ENCODE results near the gene AFAP1.

DNA sequence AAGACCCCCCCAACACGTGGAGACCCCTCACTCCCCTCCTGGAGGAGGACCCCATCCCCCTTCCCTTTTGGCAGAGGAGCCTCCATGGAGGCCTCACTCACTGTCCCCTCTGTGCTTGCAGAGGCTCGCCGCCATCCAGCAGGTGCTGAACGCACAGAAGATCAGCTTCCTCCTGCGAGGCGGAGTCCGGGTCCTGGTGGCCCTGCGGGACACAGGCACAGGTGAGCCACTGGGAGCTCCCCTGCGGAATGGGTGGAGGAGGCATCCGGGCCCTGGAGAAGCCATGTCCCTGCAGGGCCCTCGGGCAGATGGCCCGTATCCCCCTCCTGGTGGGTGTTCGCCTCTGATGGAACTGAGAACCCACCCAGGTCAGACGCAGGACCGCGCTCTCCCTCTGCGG is 206.5 kb downstream of the AFAP1 start:
- TF ChIP-seq, protein P1, sequence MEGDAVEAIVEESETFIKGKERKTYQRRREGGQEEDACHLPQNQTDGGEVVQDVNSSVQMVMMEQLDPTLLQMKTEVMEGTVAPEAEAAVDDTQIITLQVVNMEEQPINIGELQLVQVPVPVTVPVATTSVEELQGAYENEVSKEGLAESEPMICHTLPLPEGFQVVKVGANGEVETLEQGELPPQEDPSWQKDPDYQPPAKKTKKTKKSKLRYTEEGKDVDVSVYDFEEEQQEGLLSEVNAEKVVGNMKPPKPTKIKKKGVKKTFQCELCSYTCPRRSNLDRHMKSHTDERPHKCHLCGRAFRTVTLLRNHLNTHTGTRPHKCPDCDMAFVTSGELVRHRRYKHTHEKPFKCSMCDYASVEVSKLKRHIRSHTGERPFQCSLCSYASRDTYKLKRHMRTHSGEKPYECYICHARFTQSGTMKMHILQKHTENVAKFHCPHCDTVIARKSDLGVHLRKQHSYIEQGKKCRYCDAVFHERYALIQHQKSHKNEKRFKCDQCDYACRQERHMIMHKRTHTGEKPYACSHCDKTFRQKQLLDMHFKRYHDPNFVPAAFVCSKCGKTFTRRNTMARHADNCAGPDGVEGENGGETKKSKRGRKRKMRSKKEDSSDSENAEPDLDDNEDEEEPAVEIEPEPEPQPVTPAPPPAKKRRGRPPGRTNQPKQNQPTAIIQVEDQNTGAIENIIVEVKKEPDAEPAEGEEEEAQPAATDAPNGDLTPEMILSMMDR (IDR thresholded peaks at IDR 0.05), result no peak
- TF ChIP-seq EP300 (IDR thresholded peaks at IDR 0.05), result no peak
- TF ChIP-seq POLR2AphosphoS5 (IDR thresholded peaks at IDR 0.05), result no peak
- TF ChIP-seq POLR2A (IDR thresholded peaks at IDR 0.05), result no peak
